NCI-H345 treated with DMSO at 0.1 percent for 48 hours (cell line): ENCODE data around the gene FCN3.
A peak's percentile ranks its signal among the peaks of the same experiment; 100 is the strongest.
"Not testable (repeated sequence)": the region's sequence is repeated elsewhere in the genome, so short reads cannot be mapped to it uniquely, and the experiment has no call there.

Experiments used
- DNase-seq: peaks from one replicate; lab custom pipeline; 2025; ENCODE audit not compliant: unreplicated experiment; lab: John Stamatoyannopoulos, UW

The FCN3 gene

GRCh38 chr1:27399251-27400025, 24.8 kb upstream of the FCN3 start:
- no peak for DNase-seq

GRCh38 chr1:27398405-27399149, 24.0 kb upstream of the FCN3 start:
- DNase-seq = no peak

GRCh38 chr1:27397749-27398148, 23.1 kb upstream of the FCN3 start:
- no peak for DNase-seq

- DNase-seq = no peak
Observed at GRCh38 chr1:27397110-27397509, 22.5 kb upstream of the FCN3 start.

GRCh38 chr1:27395441-27396195, 21.0 kb upstream of the FCN3 start:
- DNase-seq = peak; percentile 33

- DNase-seq = no peak
Observed at GRCh38 chr1:27394925-27395324, 20.3 kb upstream of the FCN3 start.

- DNase-seq = no peak
Observed at GRCh38 chr1:27394282-27394658, 19.6 kb upstream of the FCN3 start.

- no peak for DNase-seq
Observed at GRCh38 chr1:27393641-27394281, 19.1 kb upstream of the FCN3 start.

- no peak for DNase-seq
Observed at GRCh38 chr1:27392778-27393635, 18.4 kb upstream of the FCN3 start.

GRCh38 chr1:27392096-27392777, 17.6 kb upstream of the FCN3 start, which contains the start of gene GPR3:
GPR3 (plus strand) TSS chr1:27392622; CDS start chr1:27393799, 1,177 bp downstream.
- DNase-seq = peak; percentile 91

GRCh38 chr1:27391511-27392095, 17.0 kb upstream of the FCN3 start:
- DNase-seq = peak; percentile 6

GRCh38 chr1:27388337-27389005, 13.8 kb upstream of the FCN3 start:
- DNase-seq = peak; percentile 75

GRCh38 chr1:27384797-27385196, 10.2 kb upstream of the FCN3 start:
- DNase-seq = not testable (repeated sequence)

GRCh38 chr1:27383661-27384060, 9.0 kb upstream of the FCN3 start:
- no peak for DNase-seq

GRCh38 chr1:27383039-27383605, 8.5 kb upstream of the FCN3 start, which contains the start of gene CD164L2:
CD164L2 (minus strand) TSS chr1:27383333; CDS start chr1:27383239, 94 bp downstream.
- peak; percentile 11 for DNase-seq

GRCh38 chr1:27381969-27382762, 7.5 kb upstream of the FCN3 start:
- DNase-seq = no peak
